ENCODE measurements around the gene KIAA1958.

DNA sequence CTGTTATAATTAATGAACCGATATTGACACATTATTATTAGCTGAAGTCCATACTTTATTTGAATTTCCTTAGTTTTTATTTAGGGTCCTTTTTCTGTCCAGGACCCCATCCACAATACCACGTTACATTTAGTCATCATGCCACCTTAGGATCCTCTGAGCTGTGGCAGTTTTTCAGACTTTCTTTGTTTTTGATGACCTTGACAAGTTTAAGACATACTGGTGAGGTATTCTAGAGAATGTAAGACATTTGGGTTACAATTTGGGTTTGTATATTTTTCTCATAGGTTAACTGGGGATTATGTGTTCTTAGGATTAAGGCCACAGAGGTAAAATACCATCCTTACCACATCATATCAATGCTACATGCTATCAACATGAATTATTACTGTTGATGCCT lies 42.7 kb downstream of the KIAA1958 start:
- TF ChIP-seq, protein P1, sequence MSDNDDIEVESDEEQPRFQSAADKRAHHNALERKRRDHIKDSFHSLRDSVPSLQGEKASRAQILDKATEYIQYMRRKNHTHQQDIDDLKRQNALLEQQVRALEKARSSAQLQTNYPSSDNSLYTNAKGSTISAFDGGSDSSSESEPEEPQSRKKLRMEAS (IDR thresholded peaks at IDR 0.05): no peak
- TF ChIP-seq YY1 (IDR thresholded peaks at IDR 0.05; ENCODE audit: low read depth) (no peak), CEBPB (IDR thresholded peaks at IDR 0.05) (no peak)

All from Ishikawa (cell line).